Kidney epithelial cell (primary cell): ENCODE data around the gene EIF4A3. TPM values are rescaled to one million over a fixed set of nuclear protein-coding genes. Genes with fewer than 3 reads are reported as not detected.

Source experiments
- DNase-seq: peaks from one replicate; pipeline ENCODE4 v3.0.0-alpha.2; 2010; ENCODE audit warnings: low read depth
- H3K27me3 ChIP-seq: 2 replicates; pipeline ENCODE4 v1.6.0; 2011; ENCODE audit warnings: low read length; ENCODE audit not compliant: control insufficient read depth, insufficient read depth
- H3K36me3 ChIP-seq: 2 replicates; pipeline ENCODE4 v1.5.1; 2011; ENCODE audit warnings: low read length; ENCODE audit not compliant: control insufficient read depth, insufficient read depth
- H3K4me3 ChIP-seq: 2 replicates; pipeline ENCODE4 v1.5.1; 2011; ENCODE audit warnings: low read depth, mild to moderate bottlenecking, control low read depth, low read length
- total RNA-seq: library from RNA; depleted of rRNA; stranded (reverse); fragments of >200 nt; gene quantifications from 2 replicates; pipeline ENCODE4 v1.2.3, GENCODE V29; 2015
- TF ChIP-seq, protein P1 (sequence below): IDR thresholded peaks from 2 replicates; pipeline ENCODE4 v1.5.1; 2011; ENCODE audit warnings: mild to moderate bottlenecking, moderate library complexity, low read length, control low read depth, inconsistent platforms; ENCODE audit not compliant: insufficient read depth, poor library complexity, severe bottlenecking

The EIF4A3 gene
- total RNA-seq, 1 donor from 2014 or later = 74.1 TPM

- DNase-seq = no peak
- Histone ChIP-seq H3K36me3 (no peaks in the 10 kb centered on the region), H3K4me3 (no peak overlapping the region), H3K27me3 (peaks cover 3% of the 10 kb centered on the region)
- TF ChIP-seq, protein P1, sequence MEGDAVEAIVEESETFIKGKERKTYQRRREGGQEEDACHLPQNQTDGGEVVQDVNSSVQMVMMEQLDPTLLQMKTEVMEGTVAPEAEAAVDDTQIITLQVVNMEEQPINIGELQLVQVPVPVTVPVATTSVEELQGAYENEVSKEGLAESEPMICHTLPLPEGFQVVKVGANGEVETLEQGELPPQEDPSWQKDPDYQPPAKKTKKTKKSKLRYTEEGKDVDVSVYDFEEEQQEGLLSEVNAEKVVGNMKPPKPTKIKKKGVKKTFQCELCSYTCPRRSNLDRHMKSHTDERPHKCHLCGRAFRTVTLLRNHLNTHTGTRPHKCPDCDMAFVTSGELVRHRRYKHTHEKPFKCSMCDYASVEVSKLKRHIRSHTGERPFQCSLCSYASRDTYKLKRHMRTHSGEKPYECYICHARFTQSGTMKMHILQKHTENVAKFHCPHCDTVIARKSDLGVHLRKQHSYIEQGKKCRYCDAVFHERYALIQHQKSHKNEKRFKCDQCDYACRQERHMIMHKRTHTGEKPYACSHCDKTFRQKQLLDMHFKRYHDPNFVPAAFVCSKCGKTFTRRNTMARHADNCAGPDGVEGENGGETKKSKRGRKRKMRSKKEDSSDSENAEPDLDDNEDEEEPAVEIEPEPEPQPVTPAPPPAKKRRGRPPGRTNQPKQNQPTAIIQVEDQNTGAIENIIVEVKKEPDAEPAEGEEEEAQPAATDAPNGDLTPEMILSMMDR = no peak
Observed at GRCh38 chr17:80109713-80110446, 37.0 kb downstream of the EIF4A3 start.

GRCh38 chr17:80109066-80109660 lies 37.8 kb downstream of the EIF4A3 start:
- TF ChIP-seq, protein P1 = no peak
- Histone ChIP-seq H3K36me3 (no peaks in the 10 kb centered on the region), H3K27me3 (peaks cover 3% of the 10 kb centered on the region), H3K4me3 (no peak overlapping the region)
- DNase-seq = no peak

DNA sequence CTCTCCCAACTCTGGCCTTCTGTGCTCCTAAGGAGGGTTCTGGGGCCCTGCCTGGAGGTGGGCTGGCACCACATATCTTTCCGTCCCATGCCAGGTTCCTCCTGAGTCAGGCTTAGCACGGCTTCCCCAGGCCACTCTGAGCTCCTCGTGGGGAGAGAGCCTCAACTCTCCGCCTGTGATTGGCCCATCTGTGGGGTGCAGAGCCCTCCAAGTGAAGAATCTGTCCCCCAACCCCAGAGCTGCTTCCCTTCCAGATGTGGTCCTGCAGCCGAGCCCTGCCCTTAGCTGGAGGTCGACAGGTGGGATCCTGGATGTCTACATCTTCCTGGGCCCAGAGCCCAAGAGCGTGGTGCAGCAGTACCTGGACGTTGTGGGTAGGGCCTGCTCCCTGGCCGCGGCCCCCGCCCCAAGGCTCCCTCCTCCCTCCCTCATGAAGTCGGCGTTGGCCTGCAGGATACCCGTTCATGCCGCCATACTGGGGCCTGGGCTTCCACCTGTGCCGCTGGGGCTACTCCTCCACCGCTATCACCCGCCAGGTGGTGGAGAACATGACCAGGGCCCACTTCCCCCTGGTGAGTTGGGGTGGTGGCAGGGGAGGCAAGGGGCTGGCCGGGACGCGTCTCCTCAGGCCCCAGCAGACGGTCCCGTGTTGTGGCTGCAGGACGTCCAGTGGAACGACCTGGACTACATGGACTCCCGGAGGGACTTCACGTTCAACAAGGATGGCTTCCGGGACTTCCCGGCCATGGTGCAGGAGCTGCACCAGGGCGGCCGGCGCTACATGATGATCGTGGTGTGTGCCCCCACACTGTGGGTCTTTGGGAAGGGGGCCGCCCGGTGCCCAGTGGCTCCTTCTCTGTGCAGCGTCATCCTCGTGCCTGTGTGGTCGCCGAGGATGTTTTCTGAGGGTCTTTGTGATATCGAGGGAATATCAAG lies 38.6 kb downstream of the EIF4A3 start:
- no peak for DNase-seq
- TF ChIP-seq, protein P1 = no peak
- Histone ChIP-seq H3K27me3 (peaks cover 3% of the 10 kb centered on the region), H3K4me3 (no peak overlapping the region), H3K36me3 (no peaks in the 10 kb centered on the region)

GRCh38 chr17:80107231-80108021 lies 39.5 kb downstream of the EIF4A3 start:
- Histone ChIP-seq H3K36me3 (no peaks in the 10 kb centered on the region), H3K27me3 (peaks cover 1% of the 10 kb centered on the region), H3K4me3 (no peak overlapping the region)
- TF ChIP-seq, protein P1 = no peak
- DNase-seq = no peak

GRCh38 chr17:80106751-80107150 lies 40.2 kb downstream of the EIF4A3 start:
- TF ChIP-seq, protein P1 = no peak
- no peaks in the 10 kb centered on the region for H3K27me3 ChIP-seq
- no peak for DNase-seq
- no peaks in the 10 kb centered on the region for H3K36me3 ChIP-seq
- H3K4me3 ChIP-seq = no peak overlapping the region
